HG02763 (cell line): ENCODE measurements around the gene MSANTD1.

Experiments used
- ATAC-seq: cut with Tn5 transposase; IDR thresholded peaks from one replicate; pipeline ENCODE4 v1.9.1; 2021; ENCODE audit warnings: mild to moderate bottlenecking, moderate library complexity; ENCODE audit not compliant: unreplicated experiment

Gene MSANTD1

GRCh38 chr4:3261411-3262207 is 12.7 kb downstream of the MSANTD1 start:
- ATAC-seq = no peak

- ATAC-seq = no peak
These were observed 13.5 kb downstream of the MSANTD1 start for GRCh38 chr4:3262208-3263052.

- no peak for ATAC-seq
These were observed 14.3 kb downstream of the MSANTD1 start for GRCh38 chr4:3263053-3263875.

- ATAC-seq = no peak
These were observed 14.9 kb downstream of the MSANTD1 start for GRCh38 chr4:3263876-3264193.

GRCh38 chr4:3266076-3266475 is 17.1 kb downstream of the MSANTD1 start:
- no peak for ATAC-seq

- ATAC-seq = no peak
These were observed 18.8 kb downstream of the MSANTD1 start for GRCh38 chr4:3267576-3268394.

GRCh38 chr4:3268395-3269104 is 19.6 kb downstream of the MSANTD1 start:
- no peak for ATAC-seq

GRCh38 chr4:3269105-3269927 is 20.4 kb downstream of the MSANTD1 start:
- no peak for ATAC-seq

GRCh38 chr4:3269991-3270611 is 21.1 kb downstream of the MSANTD1 start:
- no peak for ATAC-seq

- ATAC-seq = no peak
These were observed 22.2 kb downstream of the MSANTD1 start for GRCh38 chr4:3271131-3271530.

- ATAC-seq = no peak
These were observed 28.0 kb downstream of the MSANTD1 start for GRCh38 chr4:3276986-3277385.

GRCh38 chr4:3280466-3280865 is 31.5 kb downstream of the MSANTD1 start:
- no peak for ATAC-seq

- no peak for ATAC-seq
These were observed 34.5 kb downstream of the MSANTD1 start for GRCh38 chr4:3283483-3283882.

- no peak for ATAC-seq
These were observed 35.0 kb downstream of the MSANTD1 start for GRCh38 chr4:3283916-3284315.

GRCh38 chr4:3284734-3285557 is 36.0 kb downstream of the MSANTD1 start:
- ATAC-seq = no peak

- ATAC-seq = no peak
These were observed 36.8 kb downstream of the MSANTD1 start for GRCh38 chr4:3285558-3286334.
